Measurements from ENCODE around the gene MAN2A2.

Gene MAN2A2

DNA sequence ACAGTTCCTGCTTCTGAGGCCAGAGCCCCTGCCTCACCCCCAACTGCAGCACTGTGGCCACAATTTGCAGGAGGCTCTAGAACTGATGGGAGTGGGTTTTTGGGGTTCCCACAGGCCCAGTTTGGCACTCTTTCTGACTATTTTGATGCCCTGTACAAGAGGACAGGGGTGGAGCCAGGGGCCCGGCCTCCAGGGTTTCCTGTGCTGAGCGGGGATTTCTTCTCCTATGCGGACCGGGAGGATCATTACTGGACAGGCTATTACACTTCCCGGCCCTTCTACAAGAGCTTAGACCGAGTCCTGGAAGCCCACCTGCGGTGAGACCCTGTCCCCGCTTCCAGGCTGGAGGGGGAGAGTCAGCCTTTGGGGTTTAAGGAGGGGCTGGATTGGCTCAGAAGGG, 6.9 kb downstream of the MAN2A2 start:
- TF ChIP-seq, protein P1, sequence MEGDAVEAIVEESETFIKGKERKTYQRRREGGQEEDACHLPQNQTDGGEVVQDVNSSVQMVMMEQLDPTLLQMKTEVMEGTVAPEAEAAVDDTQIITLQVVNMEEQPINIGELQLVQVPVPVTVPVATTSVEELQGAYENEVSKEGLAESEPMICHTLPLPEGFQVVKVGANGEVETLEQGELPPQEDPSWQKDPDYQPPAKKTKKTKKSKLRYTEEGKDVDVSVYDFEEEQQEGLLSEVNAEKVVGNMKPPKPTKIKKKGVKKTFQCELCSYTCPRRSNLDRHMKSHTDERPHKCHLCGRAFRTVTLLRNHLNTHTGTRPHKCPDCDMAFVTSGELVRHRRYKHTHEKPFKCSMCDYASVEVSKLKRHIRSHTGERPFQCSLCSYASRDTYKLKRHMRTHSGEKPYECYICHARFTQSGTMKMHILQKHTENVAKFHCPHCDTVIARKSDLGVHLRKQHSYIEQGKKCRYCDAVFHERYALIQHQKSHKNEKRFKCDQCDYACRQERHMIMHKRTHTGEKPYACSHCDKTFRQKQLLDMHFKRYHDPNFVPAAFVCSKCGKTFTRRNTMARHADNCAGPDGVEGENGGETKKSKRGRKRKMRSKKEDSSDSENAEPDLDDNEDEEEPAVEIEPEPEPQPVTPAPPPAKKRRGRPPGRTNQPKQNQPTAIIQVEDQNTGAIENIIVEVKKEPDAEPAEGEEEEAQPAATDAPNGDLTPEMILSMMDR (conservative IDR thresholded peaks at IDR 0.05; ENCODE audit: control insufficient read depth, insufficient read depth, low read depth, low read length): no peak
- no peak for DNase-seq (ENCODE audit: low read depth)
- no peak overlapping the region for H3K4me3 ChIP-seq (ENCODE audit: control insufficient read depth, low read depth, low read length)

DNA sequence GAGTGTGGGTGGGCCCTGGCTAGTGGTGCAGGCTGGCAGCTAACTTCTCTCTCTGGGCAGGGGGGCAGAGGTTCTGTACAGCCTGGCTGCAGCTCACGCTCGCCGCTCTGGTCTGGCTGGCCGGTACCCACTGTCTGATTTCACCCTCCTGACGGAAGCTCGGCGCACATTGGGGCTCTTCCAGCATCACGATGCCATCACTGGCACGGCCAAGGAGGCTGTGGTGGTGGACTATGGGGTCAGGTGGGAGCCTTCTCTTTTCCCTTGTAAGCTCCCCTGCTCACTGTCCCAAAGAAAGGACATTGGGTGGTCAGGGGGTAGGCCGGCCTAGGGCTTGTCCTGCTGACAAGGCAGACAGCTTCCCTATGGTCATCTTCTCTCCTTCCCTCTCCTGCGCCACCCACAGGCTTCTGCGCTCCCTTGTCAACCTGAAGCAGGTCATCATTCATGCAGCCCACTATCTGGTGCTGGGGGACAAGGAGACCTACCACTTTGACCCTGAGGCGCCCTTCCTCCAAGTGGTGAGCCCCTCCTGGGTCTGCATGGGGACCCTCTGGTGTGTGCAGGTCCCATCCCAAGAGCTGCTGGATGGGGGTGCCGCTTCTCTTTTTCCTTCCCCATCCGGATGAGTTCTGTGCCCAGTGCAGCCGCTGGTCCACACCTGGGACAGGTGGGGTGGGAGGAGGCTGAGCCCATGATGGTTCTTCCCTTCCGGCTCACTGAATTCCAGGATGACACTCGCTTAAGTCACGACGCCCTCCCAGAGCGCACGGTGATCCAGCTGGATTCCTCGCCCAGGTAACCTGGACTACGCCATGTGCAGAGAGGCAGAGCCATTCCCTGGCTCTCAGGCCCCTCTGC, 7.6 kb downstream of the MAN2A2 start:
- TF ChIP-seq, protein P1 (conservative IDR thresholded peaks at IDR 0.05; ENCODE audit: control insufficient read depth, insufficient read depth, low read depth, low read length): no peak
- no peak for DNase-seq (ENCODE audit: low read depth)
- H3K4me3 ChIP-seq (ENCODE audit: control insufficient read depth, low read depth, low read length): no peak overlapping the region

DNA sequence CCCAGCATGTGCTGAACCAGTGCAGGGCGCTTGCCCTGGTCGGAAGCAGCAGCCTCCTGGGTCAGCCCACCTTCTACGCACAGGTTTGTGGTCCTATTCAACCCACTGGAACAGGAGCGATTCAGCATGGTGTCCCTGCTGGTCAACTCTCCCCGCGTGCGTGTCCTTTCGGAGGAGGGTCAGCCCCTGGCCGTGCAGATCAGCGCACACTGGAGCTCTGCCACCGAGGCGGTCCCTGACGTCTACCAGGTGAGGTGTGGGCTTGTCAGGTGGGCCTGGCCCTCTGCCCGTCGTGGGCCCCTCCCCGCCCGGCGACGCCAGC, 8.2 kb downstream of the MAN2A2 start:
- TF ChIP-seq, protein P1 (conservative IDR thresholded peaks at IDR 0.05; ENCODE audit: control insufficient read depth, insufficient read depth, low read depth, low read length): no peak
- H3K4me3 ChIP-seq (ENCODE audit: control insufficient read depth, low read depth, low read length): no peak overlapping the region

DNA sequence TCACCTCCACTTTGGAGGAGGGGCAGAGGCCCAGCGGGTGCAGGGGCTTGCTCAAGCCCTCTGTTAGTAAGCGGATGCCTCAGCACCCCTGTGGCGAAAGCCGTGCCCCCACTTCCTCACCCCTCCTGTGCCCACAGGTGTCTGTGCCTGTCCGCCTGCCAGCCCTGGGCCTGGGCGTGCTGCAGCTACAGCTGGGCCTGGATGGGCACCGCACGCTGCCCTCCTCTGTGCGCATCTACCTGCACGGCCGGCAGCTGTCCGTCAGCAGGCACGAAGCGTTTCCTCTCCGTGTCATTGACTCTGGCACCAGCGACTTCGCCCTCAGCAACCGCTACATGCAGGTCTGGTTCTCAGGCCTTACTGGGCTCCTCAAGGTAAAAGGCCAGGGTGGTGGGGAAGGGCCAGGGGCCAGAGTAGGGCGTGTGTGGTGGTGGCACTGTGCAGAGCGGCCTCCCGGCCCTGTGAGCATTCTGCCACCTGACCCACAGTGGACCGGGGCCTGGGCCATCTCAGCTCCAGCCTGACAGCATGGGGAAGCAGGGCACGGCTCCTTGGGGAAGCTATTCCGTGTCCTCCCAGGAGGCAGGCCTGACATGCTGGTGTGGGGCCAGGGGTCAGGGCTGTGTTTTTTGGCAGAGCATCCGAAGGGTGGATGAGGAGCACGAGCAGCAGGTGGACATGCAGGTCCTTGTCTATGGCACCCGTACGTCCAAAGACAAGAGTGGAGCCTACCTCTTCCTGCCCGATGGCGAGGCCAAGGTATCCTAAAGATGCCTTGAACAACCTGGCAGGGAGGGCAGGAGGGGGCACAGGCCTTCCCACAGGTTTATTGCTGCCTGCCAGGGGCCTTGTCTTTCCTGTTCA, 9.0 kb downstream of the MAN2A2 start:
- H3K4me3 ChIP-seq (ENCODE audit: control insufficient read depth, low read depth, low read length): no peak overlapping the region
- TF ChIP-seq, protein P1 (conservative IDR thresholded peaks at IDR 0.05; ENCODE audit: control insufficient read depth, insufficient read depth, low read depth, low read length): no peak
- DNase-seq (ENCODE audit: low read depth): no peak

More for the DNA sequence above, 8.2 kb downstream of the MAN2A2 start:
- no peak for DNase-seq (ENCODE audit: low read depth)

DNA sequence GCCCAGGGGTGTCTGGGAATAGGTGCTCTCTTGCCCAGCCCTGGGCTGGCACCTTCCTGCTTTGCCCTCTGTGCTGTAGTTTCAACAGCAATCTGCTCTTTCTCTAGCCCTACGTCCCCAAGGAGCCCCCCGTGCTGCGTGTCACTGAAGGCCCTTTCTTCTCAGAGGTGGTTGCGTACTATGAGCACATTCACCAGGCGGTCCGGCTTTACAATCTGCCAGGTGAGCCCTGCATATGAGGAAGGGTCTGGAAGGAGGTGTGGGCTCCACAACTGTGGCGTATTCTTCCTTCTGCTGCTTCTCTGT, 9.6 kb downstream of the MAN2A2 start:
- no peak overlapping the region for H3K4me3 ChIP-seq (ENCODE audit: control insufficient read depth, low read depth, low read length)
- TF ChIP-seq, protein P1 (conservative IDR thresholded peaks at IDR 0.05; ENCODE audit: control insufficient read depth, insufficient read depth, low read depth, low read length): no peak
- no peak for DNase-seq (ENCODE audit: low read depth)

DNA sequence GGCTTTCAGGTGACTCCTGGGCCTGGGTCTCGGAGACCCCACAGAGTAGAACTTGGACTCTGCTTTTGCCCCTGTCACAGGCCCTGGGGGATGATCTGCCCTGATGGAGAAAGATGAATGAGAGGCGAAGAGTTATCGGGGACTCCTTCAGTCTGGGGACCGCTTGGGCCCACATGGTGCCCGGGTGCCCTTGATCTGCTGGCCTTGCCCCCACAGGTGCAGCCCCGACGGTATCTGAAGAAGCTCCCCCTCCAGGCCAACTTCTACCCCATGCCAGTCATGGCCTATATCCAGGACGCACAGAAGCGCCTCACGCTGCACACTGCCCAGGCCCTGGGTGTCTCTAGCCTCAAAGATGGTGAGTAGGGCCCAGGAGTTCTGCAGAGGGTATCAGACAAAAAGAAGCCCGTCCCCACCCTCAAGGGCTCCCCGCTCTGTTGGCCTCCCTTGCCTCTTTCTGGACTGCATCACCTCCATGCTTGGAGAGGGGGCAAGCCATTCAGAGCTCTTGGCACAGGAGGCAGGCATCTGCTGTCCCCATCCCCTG, 10.4 kb downstream of the MAN2A2 start:
- no peak overlapping the region for H3K4me3 ChIP-seq (ENCODE audit: control insufficient read depth, low read depth, low read length)
- DNase-seq (ENCODE audit: low read depth): no peak
- TF ChIP-seq, protein P1 (conservative IDR thresholded peaks at IDR 0.05; ENCODE audit: control insufficient read depth, insufficient read depth, low read depth, low read length): no peak

All from fibroblast of mammary gland (primary cell).